ENCODE data around the gene ZEB2. TPM values are rescaled to one million over a fixed set of nuclear protein-coding genes. Genes with fewer than 3 reads are reported as not detected.

ZEB2 gene
- total and polyA plus RNA-seq, 10 of the 15 experiments (the other 5 are each of a cell fraction or from before 2014, with no cell fraction given) = 0.14 to 3.2 (median 0.84) TPM

GRCh38 chr2:144470816-144471215, 49.1 kb downstream of the ZEB2 start:
- DNase-seq (ENCODE audit: low read depth, low spot score) = no peak
- BruUV-seq (replicated peaks) = no TSS peak
- no peak overlapping the region for H3K4me3 ChIP-seq
- 59% methylated on average over 3 of the region's 3 CpGs for WGBS (ENCODE audit: insufficient coverage, insufficient replicate concordance, low lambda C conversion rate, missing lambda C conversion rate)
- POLR2A ChIA-PET = no interaction called here
- no peak overlapping the region for H3K4me2 ChIP-seq (ENCODE audit: control insufficient read depth, insufficient read depth)
- no peaks in the 10 kb centered on the region for H3K36me3 ChIP-seq (ENCODE audit: control insufficient read depth in 2 of 2, insufficient read depth in 2 of 2, low read length in 1 of 2)
- H2AFZ ChIP-seq (ENCODE audit: control insufficient read depth, low read depth, low read length) = no peak overlapping the region
- no peaks in the 10 kb centered on the region for H3K79me2 ChIP-seq (ENCODE audit: control insufficient read depth, insufficient read depth, low read length)
- RAD21 ChIA-PET (ENCODE audit: unreplicated experiment) = no interaction called here
- peaks cover 0 to 2% of the 10 kb centered on the region in 2 experiments; a peak in 2 of 4 replicates for H3K27me3 ChIP-seq (replicated peaks in 1 of 2; ENCODE audit: control insufficient read depth in 2 of 2, insufficient read depth in 2 of 2, low read length in 1 of 2)
- in situ Hi-C loops (cut with MboI) = no loop called here
- TF ChIP-seq MEF2B (IDR thresholded peaks at IDR 0.05; ENCODE audit: partially characterized antibody, poor library complexity, severe bottlenecking) (no peak), CEBPZ (IDR thresholded peaks at IDR 0.05; ENCODE audit: low read depth, low read length) (no peak), SREBF2 (IDR thresholded peaks at IDR 0.05; ENCODE audit: low read length) (no peak), MYC (IDR thresholded peaks at IDR 0.05; ENCODE audit: insufficient read depth, insufficient read length, insufficient replicate concordance, low read length, severe bottlenecking) (no peak), RB1 (IDR thresholded peaks at IDR 0.05; ENCODE audit: borderline replicate concordance) (no peak), PML (IDR thresholded peaks at IDR 0.05; ENCODE audit: low read length) (no peak), YY1 (IDR thresholded peaks at IDR 0.05; ENCODE audit: low read depth, low read length) (no peak), RELB (IDR thresholded peaks at IDR 0.05; ENCODE audit: low read depth) (no peak), BRCA1 (IDR thresholded peaks at IDR 0.05; ENCODE audit: low read depth, low read length) (no peak), MTA2 (IDR thresholded peaks at IDR 0.05; ENCODE audit: low read depth) (no peak), ZBTB40 (IDR thresholded peaks at IDR 0.05; ENCODE audit: borderline replicate concordance) (no peak), GATAD2B (conservative IDR thresholded peaks at IDR 0.05; ENCODE audit: low read depth) (no peak), SUPT20H (IDR thresholded peaks at IDR 0.05; ENCODE audit: borderline replicate concordance, control insufficient read depth, low read depth, low read length) (no peak), RUNX3 (IDR thresholded peaks at IDR 0.05; ENCODE audit: low read length) (no peak), DPF2 (IDR thresholded peaks at IDR 0.05) (no peak), MYB (IDR thresholded peaks at IDR 0.05; ENCODE audit: borderline replicate concordance, low read depth, low read length) (no peak)
- no peak overlapping the region for H3K9ac ChIP-seq (ENCODE audit: control insufficient read depth, insufficient read depth, low read length)
- no peak for FAIRE-seq
- intact Hi-C loops (cut with micrococcal nuclease; ENCODE audit: unreplicated experiment) = no loop called here
- peaks cover 7% of the 10 kb centered on the region; the same call in 1 of the 2 replicates for H3K4me1 ChIP-seq (ENCODE audit: control insufficient read depth, insufficient read depth, low read length)
- H3K27ac ChIP-seq (ENCODE audit: control insufficient read depth, insufficient read depth) = no peak overlapping the region
- no peaks in the 10 kb centered on the region for H3K9me3 ChIP-seq (replicated peaks; ENCODE audit: control insufficient read depth, insufficient read depth, low read length)
- CTCF ChIA-PET = interaction anchor here (1.0 to 3.7 kb wide), 3 partner anchors 21 to 95 kb away, joined by 3 to 14 read pairs (median 3); no protein-coding TSS in a partner anchor
- no peak for ATAC-seq
- SMC1A ChIA-PET (ENCODE audit: uncharacterized antibody, unreplicated experiment) = interaction anchor here (1.0 to 1.6 kb wide), 4 partner anchors 9 to 83 kb away, joined by 3 to 6 read pairs (median 3); no protein-coding TSS in a partner anchor
- H4K20me1 ChIP-seq (ENCODE audit: control insufficient read depth, insufficient read depth) = no peaks in the 10 kb centered on the region

Measured in GM12878 (cell line).